ENCODE results near the gene PLCG2.

DNA sequence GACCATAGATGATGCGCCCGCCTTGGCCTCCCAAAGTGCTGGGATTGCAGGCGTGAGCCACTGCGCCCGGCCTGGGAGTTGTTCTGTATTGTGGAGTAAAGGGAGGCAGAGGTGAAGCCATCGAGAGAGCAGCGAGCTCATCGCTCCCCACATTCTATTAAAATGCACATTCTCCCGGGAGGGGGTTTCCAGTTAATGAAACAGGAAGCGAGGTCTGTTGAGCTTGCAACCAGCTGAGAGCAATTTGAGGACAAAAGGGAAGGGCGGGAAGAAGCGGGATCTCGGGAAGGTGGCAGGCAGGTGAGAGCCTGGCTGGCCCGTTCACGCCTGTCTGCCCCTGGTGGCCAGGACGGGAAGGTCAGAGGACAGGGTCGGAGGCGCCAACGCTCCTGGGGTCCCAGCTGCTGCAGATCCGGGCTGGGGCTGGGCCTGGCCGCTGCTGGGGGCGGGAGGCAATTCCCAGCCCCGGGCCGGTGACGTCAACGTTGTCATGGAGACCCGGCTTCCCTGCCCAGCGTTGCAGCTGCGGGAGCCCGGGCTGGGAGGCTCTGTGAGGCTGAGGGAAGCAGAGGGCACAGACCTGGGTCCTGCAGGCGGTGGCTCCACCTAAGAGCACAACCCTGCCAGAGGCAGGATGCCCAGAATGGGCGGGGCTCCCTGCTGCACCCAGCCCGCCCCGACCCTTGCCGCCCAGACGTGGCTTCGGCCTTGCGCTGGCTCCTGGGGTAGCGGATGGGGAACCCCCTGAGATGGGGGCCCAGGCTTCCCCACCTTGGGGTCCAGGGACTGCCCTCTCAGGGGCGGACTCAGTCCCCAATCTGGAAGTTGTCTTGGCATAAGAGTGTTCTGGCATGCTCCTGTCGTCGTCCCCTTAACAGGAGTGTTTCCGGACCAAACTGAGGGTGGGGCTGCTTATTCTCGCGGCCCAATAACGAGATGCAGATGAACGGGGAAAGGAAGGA lies 48.7 kb upstream of the PLCG2 start:
- no peak for TF ChIP-seq EZH2 (IDR thresholded peaks at IDR 0.05; ENCODE audit: insufficient read depth, poor library complexity, severe bottlenecking)
- no peak for TF ChIP-seq EZH2phosphoT487 (IDR thresholded peaks at IDR 0.05; ENCODE audit: insufficient read depth, low read depth)

All from GM23248 (cell line).